HEK293 (cell line): ENCODE results near the gene CHST15.

Source experiments
- CTCF ChIA-PET: fragments of 350-600 bp; formaldehyde crosslinking; extraction: SDS; loops from one replicate; lab custom pipeline; 2021; ENCODE audit warnings: antibody characterized with exemption; lab: Yijun Ruan, JAX
- POLR2A ChIA-PET: fragments of 300-600 bp; formaldehyde crosslinking; extraction: SDS; loops from one replicate; lab custom pipeline; 2020; ENCODE audit warnings: antibody characterized with exemption, inconsistent platforms; lab: Yijun Ruan, JAX
- H3K27ac ChIP-seq: fragments of 200-500 bp; sonication (Bioruptor generic); 2 replicates; pipeline ENCODE4 v1.5.1; 2014; ENCODE audit warnings: low read depth, low read length, control low read depth, inconsistent platforms; ENCODE audit errors: extremely low read depth
- H3K36me3 ChIP-seq, 2 experiments: fragments of 200-500 bp in 1 of 2; sonication (Bioruptor generic) in 1 of 2; 1 replicate in 1 of 2; 2 replicates in 1 of 2; pipeline ENCODE4 v1.5.1; 2014 to 2017; ENCODE audit warnings: inconsistent platforms in 2 of 2, low read length in 2 of 2; ENCODE audit not compliant: control insufficient read depth in 2 of 2, insufficient read depth in 1 of 2
- H3K4me1 ChIP-seq: fragments of 200-500 bp; sonication (Bioruptor generic); 2 replicates; pipeline ENCODE4 v1.5.1; 2014; ENCODE audit warnings: mild to moderate bottlenecking, low read length, inconsistent platforms; ENCODE audit not compliant: control insufficient read depth, insufficient read depth
- H3K4me3 ChIP-seq: 2 replicates; pipeline ENCODE4 v1.5.1; 2011; ENCODE audit warnings: low read depth, mild to moderate bottlenecking, control low read depth, low read length, moderate library complexity
- H3K9me3 ChIP-seq: fragments of 200-500 bp; sonication (Bioruptor generic); 2 replicates; pipeline ENCODE4 v1.5.1; 2014; ENCODE audit warnings: low read depth, low read length, inconsistent platforms; ENCODE audit not compliant: control insufficient read depth, insufficient read depth
- FEZF1 ChIP-seq: fragments of 450-650 bp; formaldehyde crosslinking; IDR thresholded peaks from 2 replicates; pipeline ENCODE4 v1.5.1; 2016; ENCODE audit warnings: missing biosample characterization, missing genetic modification characterization
- GLIS1 ChIP-seq: fragments of 450-650 bp; formaldehyde crosslinking; IDR thresholded peaks from 2 replicates; pipeline ENCODE4 v1.5.1; 2016; ENCODE audit warnings: missing biosample characterization, missing genetic modification characterization
- PRDM1 ChIP-seq: fragments of 450-650 bp; formaldehyde crosslinking; IDR thresholded peaks from 2 replicates; pipeline ENCODE4; 2016; ENCODE audit warnings: missing biosample characterization, missing genetic modification characterization
- PRDM2 ChIP-seq: fragments of 450-650 bp; formaldehyde crosslinking; IDR thresholded peaks from 2 replicates; pipeline ENCODE4 v1.5.1; 2016; ENCODE audit warnings: missing biosample characterization, missing genetic modification characterization, borderline replicate concordance
- RBAK ChIP-seq: fragments of 450-650 bp; formaldehyde crosslinking; IDR thresholded peaks from 2 replicates; pipeline ENCODE4 v1.5.1; 2016; ENCODE audit warnings: missing biosample characterization, missing genetic modification characterization
- SP3 ChIP-seq: fragments of 450-650 bp; formaldehyde crosslinking; IDR thresholded peaks from 2 replicates; pipeline ENCODE4 v1.5.1; 2016; ENCODE audit warnings: missing biosample characterization, missing genetic modification characterization
- ZFP69B ChIP-seq: fragments of 450-650 bp; formaldehyde crosslinking; IDR thresholded peaks from 2 replicates; pipeline ENCODE4 v1.5.1; 2016; ENCODE audit warnings: missing biosample characterization, missing genetic modification characterization
- ZNF2 ChIP-seq: fragments of 450-650 bp; formaldehyde crosslinking; IDR thresholded peaks from 2 replicates; pipeline ENCODE4 v1.5.1; 2016; ENCODE audit warnings: missing biosample characterization, missing genetic modification characterization
- ZNF211 ChIP-seq: fragments of 450-650 bp; formaldehyde crosslinking; IDR thresholded peaks from 2 replicates; pipeline ENCODE4 v1.5.1; 2016; ENCODE audit warnings: low read depth, missing biosample characterization, missing genetic modification characterization
- ZNF26 ChIP-seq: fragments of 450-650 bp; formaldehyde crosslinking; IDR thresholded peaks from 2 replicates; pipeline ENCODE4 v1.5.1; 2016; ENCODE audit warnings: missing biosample characterization, missing genetic modification characterization
- ZNF341 ChIP-seq: fragments of 450-650 bp; formaldehyde crosslinking; IDR thresholded peaks from 2 replicates; pipeline ENCODE4; 2016; ENCODE audit warnings: low read depth, missing biosample characterization, missing genetic modification characterization
- ZNF350 ChIP-seq: fragments of 450-650 bp; formaldehyde crosslinking; IDR thresholded peaks from 2 replicates; pipeline ENCODE4 v1.5.0; 2017; ENCODE audit warnings: missing biosample characterization, mild to moderate bottlenecking, missing genetic modification characterization
- ZNF394 ChIP-seq: fragments of 450-650 bp; formaldehyde crosslinking; IDR thresholded peaks from 2 replicates; pipeline ENCODE4 v1.5.1; 2016; ENCODE audit warnings: missing biosample characterization, missing genetic modification characterization, mild to moderate bottlenecking, moderate library complexity, borderline replicate concordance
- ZNF558 ChIP-seq: fragments of 450-650 bp; formaldehyde crosslinking; IDR thresholded peaks from 2 replicates; pipeline ENCODE4 v1.5.1; 2016; ENCODE audit warnings: missing biosample characterization, missing genetic modification characterization
- ZNF792 ChIP-seq: fragments of 450-650 bp; formaldehyde crosslinking; IDR thresholded peaks from 2 replicates; pipeline ENCODE4 v1.5.1; 2016; ENCODE audit warnings: missing biosample characterization, missing genetic modification characterization
- ZNF837 ChIP-seq: fragments of 450-650 bp; formaldehyde crosslinking; IDR thresholded peaks from 2 replicates; pipeline ENCODE4 v1.5.1; 2016; ENCODE audit warnings: missing biosample characterization, missing genetic modification characterization
- TF ChIP-seq, protein P1 (sequence below): fragments of 450-650 bp; formaldehyde crosslinking; IDR thresholded peaks from 2 replicates; pipeline ENCODE4 v1.5.1; 2016; ENCODE audit warnings: missing biosample characterization, missing genetic modification characterization
- TF ChIP-seq, protein P2 (sequence below): fragments of 450-650 bp; formaldehyde crosslinking; IDR thresholded peaks from 2 replicates; pipeline ENCODE4 v1.5.1; 2016; ENCODE audit warnings: missing biosample characterization, missing genetic modification characterization

The CHST15 gene

DNA sequence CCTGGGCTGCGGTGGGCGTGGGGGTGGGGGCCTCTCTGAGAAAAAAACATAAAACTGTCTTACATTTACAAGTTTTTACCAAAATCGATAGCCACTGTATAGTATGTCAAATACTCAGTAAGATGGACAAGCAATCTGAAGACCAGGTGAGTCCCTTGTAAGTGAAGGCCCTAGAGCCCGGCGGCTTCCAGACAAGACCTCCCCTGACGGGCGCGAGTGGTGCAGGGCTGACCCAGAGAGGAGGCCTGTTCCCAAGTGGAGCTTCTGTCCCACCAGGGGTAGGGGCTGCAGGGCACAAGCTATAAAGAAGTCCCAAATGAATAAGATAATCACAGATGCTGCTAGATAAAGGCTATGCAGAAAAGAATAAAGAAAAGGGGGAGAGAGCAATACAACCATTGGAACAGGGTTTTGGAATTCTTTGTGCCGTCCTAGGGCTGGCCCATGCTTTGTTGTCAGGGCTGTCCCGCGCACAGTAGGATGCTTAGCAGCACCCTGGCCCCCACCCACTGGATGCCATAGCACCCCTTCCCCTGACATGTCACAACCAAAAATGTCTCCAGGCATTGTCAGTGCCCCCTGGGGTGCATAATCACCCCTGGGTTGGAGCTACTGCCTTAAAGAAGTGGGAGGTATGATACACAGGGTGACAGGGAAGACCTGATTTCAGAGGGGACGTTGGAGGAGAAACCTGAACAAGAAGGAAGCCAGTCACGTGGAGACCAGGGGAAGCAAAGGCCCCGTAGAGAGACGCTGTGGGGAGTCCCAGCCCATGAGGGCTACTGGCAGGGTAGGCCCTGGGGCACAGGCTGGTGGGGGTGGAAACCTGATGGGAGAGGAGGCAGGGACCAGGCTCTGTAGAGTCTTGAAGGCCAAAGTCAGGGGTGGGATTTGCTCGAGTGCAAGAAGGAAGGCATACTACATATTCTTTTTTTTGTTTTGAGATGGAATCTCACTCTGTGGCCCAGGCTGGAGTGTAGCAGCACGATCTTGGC is 43.1 kb downstream of the CHST15 start:
- TF ChIP-seq ZNF2 (tag by site-specific recombination) (no peak), ZNF792 (tag by site-specific recombination) (no peak), GLIS1 (tag by site-specific recombination) (peak; percentile 29; the same call in 1 of the 2 replicates), ZNF558 (tag by site-specific recombination) (no peak), ZNF350 (tag by site-specific recombination) (no peak), ZNF837 (tag by site-specific recombination) (no peak), ZFP69B (no peak)
- TF ChIP-seq, all 188 proteins: peak for 1
- CTCF ChIA-PET: no interaction called here
- Histone ChIP-seq H3K4me3 (no peak overlapping the region), H3K4me1 (no peaks in the 10 kb centered on the region), H3K36me3 (no peaks in the 10 kb centered on the region), H3K27ac (no peak overlapping the region), H3K9me3 (no peaks in the 10 kb centered on the region)
- POLR2A ChIA-PET: no interaction called here

GRCh38 chr10:124049484-124049883 is 43.9 kb downstream of the CHST15 start:
- H3K27ac ChIP-seq: no peak overlapping the region
- POLR2A ChIA-PET: no interaction called here
- no peak for TF ChIP-seq ZNF26 (tag by site-specific recombination)
- TF ChIP-seq ZNF394 (tag by site-specific recombination): no peak
- TF ChIP-seq ZNF211: no peak
- peak; percentile 41; the same call in 1 of the 2 replicates for TF ChIP-seq PRDM1 (tag by site-specific recombination)
- TF ChIP-seq, all 188 proteins: peak for 1
- Histone ChIP-seq H3K36me3 (peaks cover 0 to 3% of the 10 kb centered on the region in 2 experiments; a peak in 1 of 3 replicates), H3K9me3 (no peaks in the 10 kb centered on the region), H3K4me3 (no peak overlapping the region), H3K4me1 (no peaks in the 10 kb centered on the region)
- CTCF ChIA-PET: no interaction called here

GRCh38 chr10:124048371-124049290 is 44.8 kb downstream of the CHST15 start:
- Histone ChIP-seq H3K4me3 (no peak overlapping the region), H3K4me1 (no peaks in the 10 kb centered on the region), H3K9me3 (no peaks in the 10 kb centered on the region), H3K36me3 (peaks cover 0 to 11% of the 10 kb centered on the region in 2 experiments; a peak in 1 of 3 replicates), H3K27ac (no peak overlapping the region)
- ChIA-PET POLR2A (no interaction called here), CTCF (interaction anchor here (0.5 kb wide), 1 partner anchor 53 kb away, joined by 3 read pairs; no protein-coding TSS in a partner anchor)
- no peak for TF ChIP-seq ZNF341 (tag by site-specific recombination)
- no peak for TF ChIP-seq RBAK (tag by site-specific recombination)
- no peak for TF ChIP-seq FEZF1 (tag by site-specific recombination)
- TF ChIP-seq SP3: no peak
- no peak for TF ChIP-seq PRDM2 (tag by site-specific recombination)
- TF ChIP-seq, protein P1, sequence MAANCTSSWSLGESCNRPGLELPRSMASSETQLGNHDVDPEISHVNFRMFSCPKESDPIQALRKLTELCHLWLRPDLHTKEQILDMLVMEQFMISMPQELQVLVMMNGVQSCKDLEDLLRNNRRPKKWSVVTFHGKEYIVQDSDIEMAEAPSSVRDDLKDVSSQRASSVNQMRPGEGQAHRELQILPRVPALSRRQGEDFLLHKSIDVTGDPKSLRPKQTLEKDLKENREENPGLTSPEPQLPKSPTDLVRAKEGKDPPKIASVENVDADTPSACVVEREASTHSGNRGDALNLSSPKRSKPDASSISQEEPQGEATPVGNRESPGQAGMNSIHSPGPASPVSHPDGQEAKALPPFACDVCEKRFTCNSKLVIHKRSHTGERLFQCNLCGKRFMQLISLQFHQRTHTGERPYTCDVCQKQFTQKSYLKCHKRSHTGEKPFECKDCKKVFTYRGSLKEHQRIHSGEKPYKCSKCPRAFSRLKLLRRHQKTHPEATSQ (tag by site-specific recombination): no peak
- TF ChIP-seq, protein P2, sequence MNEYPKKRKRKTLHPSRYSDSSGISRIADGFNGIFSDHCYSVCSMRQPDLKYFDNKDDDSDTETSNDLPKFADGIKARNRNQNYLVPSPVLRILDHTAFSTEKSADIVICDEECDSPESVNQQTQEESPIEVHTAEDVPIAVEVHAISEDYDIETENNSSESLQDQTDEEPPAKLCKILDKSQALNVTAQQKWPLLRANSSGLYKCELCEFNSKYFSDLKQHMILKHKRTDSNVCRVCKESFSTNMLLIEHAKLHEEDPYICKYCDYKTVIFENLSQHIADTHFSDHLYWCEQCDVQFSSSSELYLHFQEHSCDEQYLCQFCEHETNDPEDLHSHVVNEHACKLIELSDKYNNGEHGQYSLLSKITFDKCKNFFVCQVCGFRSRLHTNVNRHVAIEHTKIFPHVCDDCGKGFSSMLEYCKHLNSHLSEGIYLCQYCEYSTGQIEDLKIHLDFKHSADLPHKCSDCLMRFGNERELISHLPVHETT: no peak
